ENCODE measurements around the gene A4GALT.

Gene A4GALT

DNA sequence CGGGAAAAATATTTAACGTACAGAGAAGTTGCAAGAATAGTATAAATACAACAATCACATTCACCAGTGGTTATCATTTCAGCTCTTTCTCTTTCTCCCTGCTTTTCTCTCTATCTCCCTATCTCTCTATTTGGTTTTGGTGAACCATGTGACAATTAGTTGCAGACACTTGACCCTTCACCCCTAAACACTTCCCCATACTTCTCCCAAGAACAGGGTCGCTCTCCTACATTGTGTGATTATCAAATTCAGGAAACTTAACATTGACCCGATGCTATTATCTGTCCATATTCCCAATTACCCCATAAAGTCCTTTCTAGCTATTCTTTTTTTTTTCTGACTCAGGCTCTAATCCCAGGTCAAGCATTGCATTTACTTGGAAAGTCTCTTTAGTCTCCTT, 66.7 kb downstream of the A4GALT start (continued):
- TF ChIP-seq, protein P1, sequence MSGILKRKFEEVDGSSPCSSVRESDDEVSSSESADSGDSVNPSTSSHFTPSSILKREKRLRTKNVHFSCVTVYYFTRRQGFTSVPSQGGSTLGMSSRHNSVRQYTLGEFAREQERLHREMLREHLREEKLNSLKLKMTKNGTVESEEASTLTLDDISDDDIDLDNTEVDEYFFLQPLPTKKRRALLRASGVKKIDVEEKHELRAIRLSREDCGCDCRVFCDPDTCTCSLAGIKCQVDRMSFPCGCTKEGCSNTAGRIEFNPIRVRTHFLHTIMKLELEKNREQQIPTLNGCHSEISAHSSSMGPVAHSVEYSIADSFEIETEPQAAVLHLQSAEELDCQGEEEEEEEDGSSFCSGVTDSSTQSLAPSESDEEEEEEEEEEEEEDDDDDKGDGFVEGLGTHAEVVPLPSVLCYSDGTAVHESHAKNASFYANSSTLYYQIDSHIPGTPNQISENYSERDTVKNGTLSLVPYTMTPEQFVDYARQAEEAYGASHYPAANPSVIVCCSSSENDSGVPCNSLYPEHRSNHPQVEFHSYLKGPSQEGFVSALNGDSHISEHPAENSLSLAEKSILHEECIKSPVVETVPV (CRISPR knock-in tag; IDR thresholded peaks at IDR 0.05) = no peak

GRCh38 chr22:42651134-42651533, 69.5 kb downstream of the A4GALT start:
- ATAC-seq = no peak
- TF ChIP-seq POU6F1 (CRISPR knock-in tag; IDR thresholded peaks at IDR 0.05; ENCODE audit: borderline replicate concordance, low read depth) (no peak), SNAI2 (CRISPR knock-in tag; IDR thresholded peaks at IDR 0.05) (no peak), CSDC2 (CRISPR knock-in tag; IDR thresholded peaks at IDR 0.05) (no peak), ZFP30 (CRISPR knock-in tag; IDR thresholded peaks at IDR 0.05) (no peak), PATZ1 (CRISPR knock-in tag; IDR thresholded peaks at IDR 0.05; ENCODE audit: borderline replicate concordance) (no peak), ZNF565 (CRISPR knock-in tag; conservative IDR thresholded peaks at IDR 0.05; ENCODE audit: low read depth) (no peak), ZFP3 (CRISPR knock-in tag; IDR thresholded peaks at IDR 0.05) (no peak), TOX (CRISPR knock-in tag; IDR thresholded peaks at IDR 0.05; ENCODE audit: borderline replicate concordance) (no peak), BACH2 (CRISPR knock-in tag; IDR thresholded peaks at IDR 0.05; ENCODE audit: borderline replicate concordance) (no peak), PPARA (CRISPR knock-in tag; IDR thresholded peaks at IDR 0.05; ENCODE audit: borderline replicate concordance) (no peak), GLIS3 (CRISPR knock-in tag; IDR thresholded peaks at IDR 0.05) (no peak), CREB5 (CRISPR knock-in tag; IDR thresholded peaks at IDR 0.05; ENCODE audit: low read depth) (no peak), ZNF70 (CRISPR knock-in tag; IDR thresholded peaks at IDR 0.05) (no peak)
- TF ChIP-seq, protein P1 (CRISPR knock-in tag; IDR thresholded peaks at IDR 0.05) = no peak

DNA sequence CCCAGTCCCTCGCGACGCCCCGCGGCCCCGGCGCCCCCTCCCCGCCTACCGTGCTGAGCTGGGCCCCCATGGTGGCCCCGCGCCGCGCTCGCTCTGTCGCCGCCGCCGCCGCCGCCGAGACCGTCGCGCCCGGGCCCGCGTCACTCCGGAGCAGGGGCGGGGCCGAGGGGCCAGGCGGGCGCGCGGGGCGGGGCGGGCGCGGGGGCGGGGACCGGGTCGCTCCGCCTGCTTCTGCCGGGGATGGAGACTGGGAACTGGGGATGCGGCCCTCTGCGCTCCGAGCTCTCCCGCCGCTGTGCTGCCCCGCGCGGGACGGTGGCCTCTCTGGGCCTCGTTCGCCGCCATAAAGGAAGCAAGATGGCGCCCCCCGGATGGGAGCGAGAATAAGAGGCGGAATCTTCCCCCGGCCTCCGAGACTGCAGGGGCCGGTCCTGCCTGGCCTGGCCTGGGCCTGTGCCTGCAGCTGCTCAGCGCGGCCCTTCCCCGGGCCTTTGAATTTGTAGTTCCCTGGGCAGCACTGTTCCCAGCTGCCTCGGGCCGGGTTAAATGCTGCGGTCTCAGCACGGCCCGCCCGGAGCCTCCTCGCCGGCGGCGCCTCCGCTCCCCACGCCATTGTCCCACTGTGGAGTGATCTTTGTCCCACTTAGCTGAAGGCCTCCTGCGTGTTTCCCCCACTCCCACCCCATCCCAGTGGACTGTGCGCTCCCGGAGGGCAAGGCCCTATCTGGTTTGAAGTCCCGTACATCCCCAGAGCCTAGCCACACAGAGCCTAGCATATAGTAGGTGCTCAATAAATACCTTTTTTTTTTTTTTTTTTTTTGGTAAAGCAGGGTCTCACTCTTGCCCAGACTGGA, 71.2 kb downstream of the A4GALT start, which contains the start of gene CYB5R3:
Gene CYB5R3 (minus strand): TSS at position 147 of the 854 bp plus-strand sequence. CDS start 77 bp downstream, at position 70.
- TF ChIP-seq, protein P2, sequence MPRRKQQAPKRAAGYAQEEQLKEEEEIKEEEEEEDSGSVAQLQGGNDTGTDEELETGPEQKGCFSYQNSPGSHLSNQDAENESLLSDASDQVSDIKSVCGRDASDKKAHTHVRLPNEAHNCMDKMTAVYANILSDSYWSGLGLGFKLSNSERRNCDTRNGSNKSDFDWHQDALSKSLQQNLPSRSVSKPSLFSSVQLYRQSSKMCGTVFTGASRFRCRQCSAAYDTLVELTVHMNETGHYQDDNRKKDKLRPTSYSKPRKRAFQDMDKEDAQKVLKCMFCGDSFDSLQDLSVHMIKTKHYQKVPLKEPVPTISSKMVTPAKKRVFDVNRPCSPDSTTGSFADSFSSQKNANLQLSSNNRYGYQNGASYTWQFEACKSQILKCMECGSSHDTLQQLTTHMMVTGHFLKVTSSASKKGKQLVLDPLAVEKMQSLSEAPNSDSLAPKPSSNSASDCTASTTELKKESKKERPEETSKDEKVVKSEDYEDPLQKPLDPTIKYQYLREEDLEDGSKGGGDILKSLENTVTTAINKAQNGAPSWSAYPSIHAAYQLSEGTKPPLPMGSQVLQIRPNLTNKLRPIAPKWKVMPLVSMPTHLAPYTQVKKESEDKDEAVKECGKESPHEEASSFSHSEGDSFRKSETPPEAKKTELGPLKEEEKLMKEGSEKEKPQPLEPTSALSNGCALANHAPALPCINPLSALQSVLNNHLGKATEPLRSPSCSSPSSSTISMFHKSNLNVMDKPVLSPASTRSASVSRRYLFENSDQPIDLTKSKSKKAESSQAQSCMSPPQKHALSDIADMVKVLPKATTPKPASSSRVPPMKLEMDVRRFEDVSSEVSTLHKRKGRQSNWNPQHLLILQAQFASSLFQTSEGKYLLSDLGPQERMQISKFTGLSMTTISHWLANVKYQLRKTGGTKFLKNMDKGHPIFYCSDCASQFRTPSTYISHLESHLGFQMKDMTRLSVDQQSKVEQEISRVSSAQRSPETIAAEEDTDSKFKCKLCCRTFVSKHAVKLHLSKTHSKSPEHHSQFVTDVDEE (CRISPR knock-in tag; IDR thresholded peaks at IDR 0.05) = no peak
- TF ChIP-seq PPARA (CRISPR knock-in tag; IDR thresholded peaks at IDR 0.05; ENCODE audit: borderline replicate concordance) (no peak), TCF4 (CRISPR knock-in tag; IDR thresholded peaks at IDR 0.05; ENCODE audit: borderline replicate concordance) (no peak), BACH2 (CRISPR knock-in tag; IDR thresholded peaks at IDR 0.05; ENCODE audit: borderline replicate concordance) (no peak)
- ATAC-seq = peak; percentile 96

Measured in SK-N-SH treated with all-trans-retinoic acid at 6 μM for 48 hours (cell line).